H1 (cell line): ENCODE measurements around the gene TDRD12. TPM values are rescaled to one million over a fixed set of nuclear protein-coding genes. Genes with fewer than 3 reads are reported as not detected.
"Not testable (repeated sequence)": the region's sequence is repeated elsewhere in the genome, so short reads cannot be mapped to it uniquely, and the experiment has no call there.

Source experiments
- CTCF ChIA-PET: fragments of 300-600 bp; sonication (Branson Sonifier 250); formaldehyde crosslinking; loops from one replicate; lab custom pipeline; 2021; ENCODE audit not compliant: partially characterized antibody; lab: Charles Lee
- POLR2A ChIA-PET: fragments of 300-600 bp; sonication (Branson Sonifier 250); formaldehyde crosslinking; loops from one replicate; lab custom pipeline; 2021; ENCODE audit warnings: inconsistent platforms; ENCODE audit not compliant: partially characterized antibody; lab: Charles Lee
- DNase-seq, 2 experiments: peaks; one replicate each; pipeline versions ENCODE4 v3.0.0 to v3.0.0-alpha.2; 2010 to 2022; ENCODE audit warnings: low spot score in 2 of 2, low read depth in 1 of 2, mixed read lengths in 1 of 2
- FAIRE-seq: peaks from 2 replicates; lab custom pipeline; 2011; peaks lifted over from hg19 to GRCh38; lab: Jason Lieb, UNC
- H2AFZ ChIP-seq: 2 replicates; pipeline ENCODE4 v1.8.1; 2012; ENCODE audit warnings: low read length, inconsistent platforms
- H2AK5ac ChIP-seq: 2 replicates; pipeline ENCODE4 v1.6.1; 2013; ENCODE audit warnings: low read depth, low read length
- H2BK120ac ChIP-seq: replicated peaks from 2 replicates; pipeline ENCODE3; 2013; ENCODE audit warnings: low read depth, low read length, inconsistent platforms
- H2BK12ac ChIP-seq: 2 replicates; pipeline ENCODE4 v1.6.1; 2013; ENCODE audit warnings: low read depth, low read length
- H2BK15ac ChIP-seq: 2 replicates; pipeline ENCODE4 v1.6.1; 2013; ENCODE audit warnings: low read length
- H2BK20ac ChIP-seq: 2 replicates; pipeline ENCODE4 v1.6.1; 2013; ENCODE audit warnings: low read length
- H2BK5ac ChIP-seq: 2 replicates; pipeline ENCODE4 v1.6.1; 2013; ENCODE audit warnings: low read depth, low read length
- H3K14ac ChIP-seq: 2 replicates; pipeline ENCODE4 v1.6.1; 2013; ENCODE audit warnings: inconsistent platforms; ENCODE audit not compliant: insufficient read length
- H3K18ac ChIP-seq: 2 replicates; pipeline ENCODE4 v1.6.1; 2013; ENCODE audit warnings: low read length; ENCODE audit errors: extremely low read depth
- H3K23ac ChIP-seq: 2 replicates; pipeline ENCODE4 v1.6.1; 2013; ENCODE audit warnings: inconsistent platforms; ENCODE audit not compliant: insufficient read length
- H3K23me2 ChIP-seq: 2 replicates; pipeline ENCODE4 v1.6.1; 2013; ENCODE audit warnings: low read depth, low read length
- H3K27ac ChIP-seq: 2 replicates; pipeline ENCODE4 v1.6.1; 2011; ENCODE audit warnings: low read depth, low read length, inconsistent platforms
- H3K27me3 ChIP-seq, 4 experiments: replicated peaks in 1 of 4; 1 replicate in 1 of 4; 2 replicates in 3 of 4; pipeline versions ENCODE4 v1.6.1 to v1.8.1; 2011 to 2013; ENCODE audit warnings: low read length in 3 of 4, mild to moderate bottlenecking in 3 of 4, inconsistent platforms in 2 of 4, mixed read lengths in 2 of 4, moderate library complexity in 1 of 4; ENCODE audit not compliant: control insufficient read depth in 3 of 4, insufficient read depth in 3 of 4; ENCODE audit errors: extremely low read depth in 1 of 4
- H3K36me3 ChIP-seq, 4 experiments: 2 replicates each; pipeline versions ENCODE4 v1.6.1 to v1.8.1; 2011 to 2013; ENCODE audit warnings: mild to moderate bottlenecking in 4 of 4, low read length in 3 of 4, moderate library complexity in 2 of 4, control low read depth in 1 of 4, inconsistent platforms in 1 of 4; ENCODE audit not compliant: insufficient read depth in 4 of 4, control insufficient read depth in 2 of 4
- H3K4ac ChIP-seq: replicated peaks from 2 replicates; pipeline ENCODE3; 2013; ENCODE audit warnings: low read length, low read depth, mixed read lengths, inconsistent platforms; ENCODE audit not compliant: insufficient read length
- H3K4me1 ChIP-seq, 4 experiments: replicated peaks in 1 of 4; 1 replicate in 1 of 4; 2 replicates in 3 of 4; pipeline versions ENCODE4 v1.6.1 to v1.8.1; 2011 to 2013; ENCODE audit warnings: low read length in 3 of 4, inconsistent platforms in 2 of 4, mixed read lengths in 1 of 4; ENCODE audit not compliant: insufficient read depth in 4 of 4, control insufficient read depth in 3 of 4
- H3K4me2 ChIP-seq, 2 experiments: 2 replicates each; pipeline versions ENCODE4 v1.6.1 to v1.8.1; 2011 to 2013; ENCODE audit warnings: low read depth in 2 of 2, low read length in 2 of 2, control low read depth in 1 of 2, inconsistent platforms in 1 of 2, mild to moderate bottlenecking in 1 of 2; ENCODE audit not compliant: insufficient read depth in 1 of 2
- H3K4me3 ChIP-seq, 4 experiments: fragments of 200-600, 300-600 bp in 1 of 4; sonication (generic), shearing (Covaris generic), sonication (Bioruptor Twin) in 1 of 4; 2 replicates each; pipeline versions ENCODE4 v1.5.1 to v1.8.1; 2011 to 2016; ENCODE audit warnings: low read length in 4 of 4, low read depth in 3 of 4, control low read depth in 2 of 4, inconsistent platforms in 2 of 4, mild to moderate bottlenecking in 2 of 4, mixed read lengths in 1 of 4, moderate library complexity in 1 of 4; ENCODE audit not compliant: insufficient read depth in 2 of 4; ENCODE audit errors: extremely low read depth in 1 of 4
- H3K56ac ChIP-seq: replicated peaks from 2 replicates; pipeline ENCODE3; 2013; ENCODE audit warnings: low read depth, mild to moderate bottlenecking, mixed read lengths, low read length, inconsistent platforms; ENCODE audit not compliant: insufficient read length
- H3K79me1 ChIP-seq: 2 replicates; pipeline ENCODE4 v1.6.1; 2013; ENCODE audit warnings: low read depth, low read length, control low read depth
- H3K79me2 ChIP-seq, 2 experiments: 2 replicates each; pipeline versions ENCODE4 v1.6.1 to v1.8.1; 2012 to 2013; ENCODE audit warnings: low read length in 2 of 2, mild to moderate bottlenecking in 2 of 2, inconsistent platforms in 1 of 2; ENCODE audit not compliant: insufficient read depth in 2 of 2, control insufficient read depth in 1 of 2
- H3K9ac ChIP-seq, 4 experiments: replicated peaks in 1 of 4; 1 replicate in 1 of 4; 2 replicates in 3 of 4; pipeline versions ENCODE4 v1.6.1 to v1.8.1; 2011 to 2013; ENCODE audit warnings: low read depth in 3 of 4, low read length in 3 of 4, control low read depth in 2 of 4, mild to moderate bottlenecking in 2 of 4, moderate library complexity in 2 of 4, inconsistent platforms in 1 of 4; ENCODE audit errors: extremely low read depth in 1 of 4
- H3K9me3 ChIP-seq, 2 experiments: 2 replicates each; pipeline versions ENCODE4 v1.6.1 to v1.8.1; 2012 to 2013; ENCODE audit warnings: mild to moderate bottlenecking in 2 of 2, moderate library complexity in 2 of 2, control low read depth in 1 of 2, inconsistent platforms in 1 of 2, low read depth in 1 of 2, low read length in 1 of 2, mixed read lengths in 1 of 2; ENCODE audit not compliant: insufficient read depth in 2 of 2
- H4K20me1 ChIP-seq, 2 experiments: replicated peaks in 1 of 2; 2 replicates each; pipeline versions ENCODE3 to v1.8.1; 2011 to 2013; ENCODE audit warnings: inconsistent platforms in 2 of 2, low read length in 2 of 2, mild to moderate bottlenecking in 1 of 2; ENCODE audit not compliant: insufficient read depth in 2 of 2, control insufficient read depth in 1 of 2
- H4K5ac ChIP-seq: 2 replicates; pipeline ENCODE4 v1.6.1; 2013; ENCODE audit warnings: low read length, low read depth, mixed read lengths, inconsistent platforms; ENCODE audit not compliant: insufficient read length
- H4K8ac ChIP-seq: 2 replicates; pipeline ENCODE4 v1.8.0; 2013; ENCODE audit warnings: mild to moderate bottlenecking, moderate library complexity, low read length, inconsistent platforms; ENCODE audit not compliant: insufficient read depth; ENCODE audit errors: extremely low read depth
- H4K91ac ChIP-seq: replicated peaks from 2 replicates; pipeline ENCODE3; 2013; ENCODE audit warnings: low read length, mixed read lengths, inconsistent platforms; ENCODE audit not compliant: insufficient read length
- WGBS, 2 experiments: shearing (Covaris generic) in 1 of 2; methylation state at CpG; one replicate each; pipeline versions ENCODE4 v1.1.6 to v1.1.7; 2013 to 2015; ENCODE audit warnings: low lambda C conversion rate in 2 of 2, mixed read lengths in 2 of 2, inconsistent platforms in 1 of 2, low coverage in 1 of 2, missing lambda C conversion rate in 1 of 2; ENCODE audit not compliant: insufficient replicate concordance in 2 of 2, insufficient coverage in 1 of 2, insufficient read length in 1 of 2; ENCODE audit errors: extremely low coverage in 1 of 2, missing lambda C conversion rate in 1 of 2; 5-methylcytosine and 5-hydroxymethylcytosine counted together
- polyA plus RNA-seq, 7 experiments: library from polyadenylated mRNA; depleted of rRNA in 3 of 7; stranded (reverse) in 5 of 7; unstranded in 2 of 7; fragments of >200 nt in 5 of 7; fragments of 200-250 nt in 2 of 7; gene quantifications; 1 replicate in 5 of 7; 2 replicates in 1 of 7; 4 replicates in 1 of 7; pipeline versions ENCODE4 v1.2.1 to v1.2.3, GENCODE V29; 2011 to 2013; ENCODE audit warnings: missing spikeins in 2 of 7, mixed read lengths in 2 of 7
- total RNA-seq: library from RNA; stranded (reverse); fragmentation: NEBNext Ultra II Directional; extraction: Animal tissue kit (Norgen Biotek cat#: 25700); gene quantifications from 2 replicates; pipeline ENCODE4 v1.2.1, GENCODE V29; 2021

TDRD12 gene
- total and polyA plus RNA-seq, 2 of the 8 experiments (the other 6 are each of a cell fraction or from before 2014, with no cell fraction given) = 0.39 to 0.88 TPM

DNA sequence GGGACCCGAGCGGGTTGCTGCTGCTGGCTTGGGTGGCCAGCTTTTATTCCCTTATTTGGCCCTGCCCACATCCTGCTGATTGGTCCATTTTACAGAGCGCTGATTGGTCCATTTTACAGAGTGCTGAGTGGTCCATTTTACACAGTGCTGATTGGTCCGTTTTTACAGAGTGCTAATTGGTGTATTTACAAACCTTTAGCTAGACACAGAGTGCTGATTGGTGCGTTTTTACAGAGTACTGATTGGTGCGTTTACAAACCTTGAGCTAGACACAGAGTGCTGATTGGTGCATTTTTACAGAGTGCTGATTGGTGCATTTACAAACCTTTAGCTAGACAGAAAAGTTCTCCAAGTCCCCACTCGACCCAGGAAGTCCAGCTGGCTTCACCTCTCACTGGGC lies 19.4 kb upstream of the TDRD12 start:
- POLR2A ChIA-PET = interaction anchor here (1.0 kb wide), 2 partner anchors 8 to 26 kb away, joined by 4 read pairs; partner anchors contain the start of gene NUDT19

More for the DNA sequence above, 19.4 kb upstream of the TDRD12 start:
- H3K79me2 ChIP-seq, H2BK20ac ChIP-seq, H3K9ac ChIP-seq, H2BK120ac ChIP-seq, H2BK5ac ChIP-seq, FAIRE-seq, H3K4me2 ChIP-seq, H3K56ac ChIP-seq, H4K8ac ChIP-seq, H3K9me3 ChIP-seq, DNase-seq, H2AFZ ChIP-seq, H3K79me1 ChIP-seq, H3K14ac ChIP-seq, H2BK15ac ChIP-seq, H4K91ac ChIP-seq, H3K27ac ChIP-seq, H3K27me3 ChIP-seq, H2AK5ac ChIP-seq, H3K4ac ChIP-seq, H3K4me1 ChIP-seq, H3K23ac ChIP-seq, H2BK12ac ChIP-seq, H4K5ac ChIP-seq, H3K18ac ChIP-seq, H3K23me2 ChIP-seq, H4K20me1 ChIP-seq, H3K36me3 ChIP-seq, H3K4me3 ChIP-seq: not testable (repeated sequence)
- 76% methylated on average over 7 of the region's 7 CpGs; no CpG with 5 or more reads in 1 of the 2 experiments for WGBS, 2 experiments
- CTCF ChIA-PET = interaction anchor here (0.6 to 1.7 kb wide), 4 partner anchors 16 to 93 kb away, joined by 3 to 6 read pairs (median 4); partner anchors contain the start of gene TDRD12
